Breast epithelium (tissue), 3 donors: ENCODE data around the gene SESN2.

Experiments used
- CTCF ChIP-seq, 3 donors: fragments of 450-650 bp; IDR thresholded peaks; one replicate each; pipeline ENCODE4 v1.5.1; 2016 to 2017; ENCODE audit warnings: antibody characterized with exemption in 3 of 3, mild to moderate bottlenecking in 3 of 3, moderate library complexity in 3 of 3
- POLR2A ChIP-seq: fragments of 450-650 bp; IDR thresholded peaks from one replicate; pipeline ENCODE4 v1.6.1; 2016; ENCODE audit warnings: antibody characterized with exemption, mild to moderate bottlenecking, moderate library complexity

- no peak for TF ChIP-seq POLR2A
- no peak for TF ChIP-seq CTCF (IDR thresholded peaks at IDR 0.05)
Measured at GRCh38 chr1:28313702-28314546, 54.6 kb downstream of the SESN2 start.
